ENCODE data around the gene CHST8. TPM values are rescaled to one million over a fixed set of nuclear protein-coding genes. Genes with fewer than 3 reads are reported as not detected.
"Not testable (repeated sequence)": the region's sequence is repeated elsewhere in the genome, so short reads cannot be mapped to it uniquely, and the experiment has no call there.

Gene CHST8
- polyA plus RNA-seq, 2 of the 4 experiments (the other 2 are of a cell fraction) = not detected

DNA sequence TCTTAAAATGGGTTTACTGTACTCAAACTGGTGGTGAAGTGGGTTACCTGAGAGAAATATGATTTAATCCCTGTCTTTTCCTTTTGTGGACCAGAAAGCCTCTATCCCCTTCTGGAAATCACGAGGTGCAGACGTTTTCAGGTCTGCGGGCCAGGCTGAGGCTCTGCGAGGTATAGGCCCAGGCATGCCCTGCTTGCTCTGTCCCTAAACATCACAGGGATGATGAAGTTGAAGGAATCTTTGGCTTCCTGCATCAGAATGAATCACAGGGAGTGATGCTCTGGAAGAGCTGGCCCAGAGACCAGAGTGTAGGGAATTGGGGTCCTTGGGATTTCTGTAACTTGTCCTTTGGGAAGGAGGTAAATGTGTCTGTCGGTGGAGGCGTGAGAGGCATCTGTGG lies 18.4 kb upstream of the CHST8 start:
- H3K9me3 ChIP-seq = peaks cover 44% of the 10 kb centered on the region
- TF ChIP-seq ZNF302 (CRISPR knock-in tag; IDR thresholded peaks at IDR 0.05) (no peak), POLR2A (IDR thresholded peaks at IDR 0.05; ENCODE audit: low read length) (no peak), ESRRA (IDR thresholded peaks at IDR 0.05; ENCODE audit: borderline replicate concordance, low read length) (no peak), RAD21 (conservative IDR thresholded peaks at IDR 0.05 in 1 of 2, IDR thresholded peaks at IDR 0.05 in 1 of 2) (no peak)
- 13% methylated on average over 6 of the region's 6 CpGs for WGBS (ENCODE audit: missing lambda C conversion rate)
- no peak overlapping the region for H3K4me2 ChIP-seq
- DNase-seq (ENCODE audit: low read depth in 1 of 2, low spot score in 1 of 2) (no peak), ATAC-seq (no peak; a peak in 1 of 6 replicates), FAIRE-seq (peak; percentile 18)
- H3K4me3 ChIP-seq = no peak overlapping the region
- CTCF ChIA-PET = interaction anchor here (0.6 to 1.9 kb wide), 4 partner anchors 12 to 174 kb away, joined by 3 to 5 read pairs (median 3); no protein-coding TSS in a partner anchor
- H3K27ac ChIP-seq = no peak overlapping the region
- POLR2A ChIA-PET = no interaction called here
- no peaks in the 10 kb centered on the region for H3K4me1 ChIP-seq

DNA sequence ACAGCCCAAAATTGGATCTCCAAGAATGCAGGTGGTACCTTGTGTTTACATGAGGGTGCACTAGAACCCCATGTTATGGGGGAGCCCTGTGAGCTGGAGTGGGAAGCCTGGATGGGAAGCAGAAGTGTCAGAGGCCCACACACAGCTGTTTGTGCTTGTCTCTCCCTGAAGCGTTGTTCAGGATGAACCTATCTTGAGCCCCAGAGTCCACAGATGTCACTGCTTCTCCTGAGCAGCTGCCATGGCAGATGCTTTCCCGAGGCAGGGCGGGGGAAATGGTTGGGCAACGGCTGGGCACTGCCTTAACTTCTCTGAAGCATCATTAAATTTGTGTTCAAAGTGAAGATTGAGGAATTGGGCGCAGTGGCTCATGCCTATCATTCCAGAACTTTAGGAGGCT lies 17.1 kb upstream of the CHST8 start:
- no peak overlapping the region for H3K4me2 ChIP-seq
- FAIRE-seq (no peak), DNase-seq (ENCODE audit: low read depth in 1 of 2, low spot score in 1 of 2) (no peak), ATAC-seq (no peak)
- POLR2A ChIA-PET = no interaction called here
- TF ChIP-seq HOXB13 (CRISPR knock-in tag; IDR thresholded peaks at IDR 0.05; ENCODE audit: low read depth) = no peak
- TF ChIP-seq RNF2 (IDR thresholded peaks at IDR 0.05; ENCODE audit: borderline replicate concordance, low read depth) = no peak
- TF ChIP-seq RAD21 (conservative IDR thresholded peaks at IDR 0.05 in 1 of 2, IDR thresholded peaks at IDR 0.05 in 1 of 2) = no peak
- TF ChIP-seq HEYL (CRISPR knock-in tag; IDR thresholded peaks at IDR 0.05) = no peak
- TF ChIP-seq POLR2A (IDR thresholded peaks at IDR 0.05; ENCODE audit: low read length) = no peak
- TF ChIP-seq, protein P1, sequence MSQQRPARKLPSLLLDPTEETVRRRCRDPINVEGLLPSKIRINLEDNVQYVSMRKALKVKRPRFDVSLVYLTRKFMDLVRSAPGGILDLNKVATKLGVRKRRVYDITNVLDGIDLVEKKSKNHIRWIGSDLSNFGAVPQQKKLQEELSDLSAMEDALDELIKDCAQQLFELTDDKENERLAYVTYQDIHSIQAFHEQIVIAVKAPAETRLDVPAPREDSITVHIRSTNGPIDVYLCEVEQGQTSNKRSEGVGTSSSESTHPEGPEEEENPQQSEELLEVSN (IDR thresholded peaks at IDR 0.05; ENCODE audit: borderline replicate concordance, low read depth) = no peak
- TF ChIP-seq, protein P2, sequence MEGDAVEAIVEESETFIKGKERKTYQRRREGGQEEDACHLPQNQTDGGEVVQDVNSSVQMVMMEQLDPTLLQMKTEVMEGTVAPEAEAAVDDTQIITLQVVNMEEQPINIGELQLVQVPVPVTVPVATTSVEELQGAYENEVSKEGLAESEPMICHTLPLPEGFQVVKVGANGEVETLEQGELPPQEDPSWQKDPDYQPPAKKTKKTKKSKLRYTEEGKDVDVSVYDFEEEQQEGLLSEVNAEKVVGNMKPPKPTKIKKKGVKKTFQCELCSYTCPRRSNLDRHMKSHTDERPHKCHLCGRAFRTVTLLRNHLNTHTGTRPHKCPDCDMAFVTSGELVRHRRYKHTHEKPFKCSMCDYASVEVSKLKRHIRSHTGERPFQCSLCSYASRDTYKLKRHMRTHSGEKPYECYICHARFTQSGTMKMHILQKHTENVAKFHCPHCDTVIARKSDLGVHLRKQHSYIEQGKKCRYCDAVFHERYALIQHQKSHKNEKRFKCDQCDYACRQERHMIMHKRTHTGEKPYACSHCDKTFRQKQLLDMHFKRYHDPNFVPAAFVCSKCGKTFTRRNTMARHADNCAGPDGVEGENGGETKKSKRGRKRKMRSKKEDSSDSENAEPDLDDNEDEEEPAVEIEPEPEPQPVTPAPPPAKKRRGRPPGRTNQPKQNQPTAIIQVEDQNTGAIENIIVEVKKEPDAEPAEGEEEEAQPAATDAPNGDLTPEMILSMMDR (IDR thresholded peaks at IDR 0.05) = no peak
- TF ChIP-seq, protein P3, sequence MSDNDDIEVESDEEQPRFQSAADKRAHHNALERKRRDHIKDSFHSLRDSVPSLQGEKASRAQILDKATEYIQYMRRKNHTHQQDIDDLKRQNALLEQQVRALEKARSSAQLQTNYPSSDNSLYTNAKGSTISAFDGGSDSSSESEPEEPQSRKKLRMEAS (IDR thresholded peaks at IDR 0.05) = no peak
- no peak for TF ChIP-seq CHD4 (IDR thresholded peaks at IDR 0.05; ENCODE audit: borderline replicate concordance)
- no peak for TF ChIP-seq NR3C1 (IDR thresholded peaks at IDR 0.05)
- no peak for TF ChIP-seq RARB (CRISPR knock-in tag; IDR thresholded peaks at IDR 0.05)
- TF ChIP-seq POLR2AphosphoS2 (conservative IDR thresholded peaks at IDR 0.05; ENCODE audit: low read length) = no peak
- TF ChIP-seq MAFK (IDR thresholded peaks at IDR 0.05; ENCODE audit: partially characterized antibody) = no peak
- TF ChIP-seq, protein P4, sequence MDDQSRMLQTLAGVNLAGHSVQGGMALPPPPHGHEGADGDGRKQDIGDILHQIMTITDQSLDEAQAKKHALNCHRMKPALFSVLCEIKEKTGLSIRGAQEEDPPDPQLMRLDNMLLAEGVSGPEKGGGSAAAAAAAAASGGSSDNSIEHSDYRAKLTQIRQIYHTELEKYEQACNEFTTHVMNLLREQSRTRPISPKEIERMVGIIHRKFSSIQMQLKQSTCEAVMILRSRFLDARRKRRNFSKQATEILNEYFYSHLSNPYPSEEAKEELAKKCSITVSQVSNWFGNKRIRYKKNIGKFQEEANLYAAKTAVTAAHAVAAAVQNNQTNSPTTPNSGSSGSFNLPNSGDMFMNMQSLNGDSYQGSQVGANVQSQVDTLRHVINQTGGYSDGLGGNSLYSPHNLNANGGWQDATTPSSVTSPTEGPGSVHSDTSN (IDR thresholded peaks at IDR 0.05) = no peak
- TF ChIP-seq TFCP2L1 (CRISPR knock-in tag; IDR thresholded peaks at IDR 0.05) = no peak
- TF ChIP-seq CBX8 (IDR thresholded peaks at IDR 0.05) = no peak
- no peaks in the 10 kb centered on the region for H3K4me1 ChIP-seq
- under 1% methylated on average over 5 of the region's 5 CpGs for WGBS (ENCODE audit: missing lambda C conversion rate)
- CTCF ChIA-PET = interaction anchor here (0.7 to 1.9 kb wide), 2 partner anchors 14 to 271 kb away, joined by 3 to 5 read pairs; no protein-coding TSS in a partner anchor
- peaks cover 51% of the 10 kb centered on the region for H3K9me3 ChIP-seq
- no peak overlapping the region for H3K27ac ChIP-seq
- H3K4me3 ChIP-seq = no peak overlapping the region

DNA sequence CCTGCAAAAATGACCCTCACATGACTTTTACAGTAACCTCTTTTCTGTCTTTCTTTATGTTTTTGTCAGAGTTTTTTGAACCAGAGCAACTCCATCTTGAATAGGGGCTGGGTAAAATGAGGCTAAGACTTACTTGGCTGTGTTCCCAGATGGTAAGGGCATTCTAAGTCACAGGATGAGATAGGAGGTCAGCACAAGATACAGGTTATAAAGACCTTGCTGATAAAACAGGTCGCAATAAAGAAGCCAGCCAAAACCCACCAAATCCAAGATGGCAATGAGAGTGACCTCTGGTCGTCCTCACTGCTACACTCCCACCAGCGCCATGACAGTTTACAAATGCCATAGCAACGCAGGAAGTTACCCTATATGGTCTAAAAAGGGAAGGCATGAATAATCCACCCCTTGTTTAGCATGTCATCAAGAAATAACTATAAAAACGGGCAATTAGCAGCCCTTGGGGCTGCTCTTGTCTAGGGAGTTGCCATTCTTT lies 15.9 kb upstream of the CHST8 start:
- WGBS (ENCODE audit: missing lambda C conversion rate) = 1% methylated on average over 5 of the region's 5 CpGs
- POLR2A ChIA-PET; ATAC-seq; H3K4me3 ChIP-seq; H3K4me2 ChIP-seq; FAIRE-seq; H3K4me1 ChIP-seq; DNase-seq (ENCODE audit: low read depth in 1 of 2, low spot score in 1 of 2); H3K27ac ChIP-seq: not testable (repeated sequence)
- CTCF ChIA-PET = interaction anchor here (0.7 kb wide), 1 partner anchor 422 kb away, joined by 4 read pairs; no protein-coding TSS in a partner anchor
- H3K9me3 ChIP-seq = peaks cover 55% of the 10 kb centered on the region
